GM13977 (cell line): Measurements from ENCODE around the gene RHBDL3.
A peak's percentile ranks its signal among the peaks of the same experiment; 100 is the strongest.

Experiments
- DNase-seq: peaks from one replicate; pipeline ENCODE4 v3.0.0; 2012; ENCODE audit warnings: low spot score
- CTCF ChIP-seq: IDR thresholded peaks from 2 replicates; pipeline ENCODE4 v1.5.1; 2012; ENCODE audit warnings: mild to moderate bottlenecking, control low read depth; ENCODE audit not compliant: insufficient read depth; ENCODE audit errors: extremely low read depth, missing control alignments
- in situ Hi-C: fragments of 300-500 bp; cut with MboI; formaldehyde crosslinking; loops from one replicate; pipeline ENCODE4 v1.12.0; 2022; ENCODE audit warnings: low sequenced_read_pairs, low pct_unique_long_range_greater_than_20kb, mixed read lengths, inconsistent platforms; ENCODE audit not compliant: unreplicated experiment

Gene RHBDL3

GRCh38 chr17:32265192-32265923, at the start of gene RHBDL3:
TSS of gene RHBDL3 (plus strand) at chr17:32265832. CDS start at chr17:32266190, 358 bp downstream.
- no peak for TF ChIP-seq CTCF
- peak; percentile 66 for DNase-seq
- in situ Hi-C loops: no loop called here

- DNase-seq: no peak
- in situ Hi-C loops: no loop called here
- no peak for TF ChIP-seq CTCF
Observed at GRCh38 chr17:32222621-32223020, 43.0 kb upstream of the RHBDL3 start.

GRCh38 chr17:32223703-32224102, 41.9 kb upstream of the RHBDL3 start:
- in situ Hi-C loops: no loop called here
- no peak for TF ChIP-seq CTCF
- DNase-seq: no peak

GRCh38 chr17:32226886-32227285, 38.7 kb upstream of the RHBDL3 start:
- TF ChIP-seq CTCF: no peak
- in situ Hi-C loops: no loop called here
- no peak for DNase-seq

- in situ Hi-C loops: no loop called here
- TF ChIP-seq CTCF: no peak
- DNase-seq: no peak
Observed at GRCh38 chr17:32227910-32228309, 37.7 kb upstream of the RHBDL3 start.

GRCh38 chr17:32235588-32235987, 30.0 kb upstream of the RHBDL3 start:
- no peak for DNase-seq
- in situ Hi-C loops: no loop called here
- TF ChIP-seq CTCF: no peak
